HG03025 (cell line): ENCODE measurements around the gene TP53AIP1.
A peak's percentile ranks its signal among the peaks of the same experiment; 100 is the strongest.

Experiments used
- ATAC-seq: cut with Tn5 transposase; IDR thresholded peaks from one replicate; pipeline ENCODE4 v1.9.1; 2021; ENCODE audit warnings: mild to moderate bottlenecking, moderate library complexity; ENCODE audit not compliant: unreplicated experiment, low FRiP score

The TP53AIP1 gene

GRCh38 chr11:128946648-128947047 lies 4.0 kb upstream of the TP53AIP1 start:
- ATAC-seq = no peak

GRCh38 chr11:128943428-128943976 lies 831 bp upstream of the TP53AIP1 start:
- ATAC-seq = no peak

DNA sequence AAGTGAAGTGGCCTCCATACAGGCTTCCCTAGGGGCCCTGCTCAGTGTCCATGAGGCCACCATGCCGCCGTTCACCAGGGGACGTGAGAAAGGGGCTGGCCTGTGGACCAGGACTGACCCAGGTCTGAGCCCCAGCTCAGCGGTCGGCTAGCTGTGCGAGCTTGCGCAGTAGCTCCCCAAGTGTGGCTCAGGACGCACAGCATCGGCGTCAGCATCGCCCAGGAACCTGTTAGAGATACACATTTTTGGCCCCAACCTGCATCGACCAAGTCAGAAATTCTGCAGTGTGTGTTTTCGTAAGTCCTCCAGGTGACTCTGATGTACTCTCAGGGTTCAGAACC lies 429 bp downstream of the TP53AIP1 start:
- no peak for ATAC-seq

DNA sequence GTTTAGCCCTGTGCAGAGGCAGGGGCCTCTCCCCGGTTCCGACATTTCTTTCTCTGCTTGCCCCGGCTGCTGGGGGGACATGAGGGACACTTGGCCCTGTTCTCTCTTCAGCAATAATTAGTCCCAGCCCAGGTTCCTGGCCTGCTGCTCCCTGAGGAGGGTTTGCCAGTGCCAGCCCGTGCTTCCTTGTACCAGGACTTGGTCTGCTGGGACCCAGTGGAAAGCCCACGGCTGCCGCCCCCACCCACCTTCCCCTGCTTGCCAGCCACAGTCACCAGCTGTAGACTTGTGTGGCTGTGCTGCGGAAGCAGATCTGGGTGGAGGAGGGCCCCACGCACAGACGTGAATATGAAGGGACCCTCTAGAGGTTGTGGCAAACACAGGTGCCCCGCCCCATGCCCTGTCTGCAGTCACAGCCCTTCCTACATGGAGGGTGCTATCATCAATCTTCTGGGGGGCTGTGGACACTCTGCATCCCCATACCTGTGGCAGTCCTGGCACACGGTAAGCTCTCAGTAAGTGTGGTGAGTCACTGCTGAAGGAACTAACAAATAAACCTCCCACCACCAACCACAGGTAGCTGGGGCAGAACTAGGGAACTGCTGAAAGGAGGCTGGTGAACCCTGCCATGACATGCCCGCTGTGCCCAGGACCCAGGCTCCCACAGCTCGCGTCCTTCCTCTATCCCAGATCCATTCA lies 949 bp downstream of the TP53AIP1 start:
- ATAC-seq = no peak

- ATAC-seq = no peak
Measured at GRCh38 chr11:128941110-128941509, 1.6 kb downstream of the TP53AIP1 start.

DNA sequence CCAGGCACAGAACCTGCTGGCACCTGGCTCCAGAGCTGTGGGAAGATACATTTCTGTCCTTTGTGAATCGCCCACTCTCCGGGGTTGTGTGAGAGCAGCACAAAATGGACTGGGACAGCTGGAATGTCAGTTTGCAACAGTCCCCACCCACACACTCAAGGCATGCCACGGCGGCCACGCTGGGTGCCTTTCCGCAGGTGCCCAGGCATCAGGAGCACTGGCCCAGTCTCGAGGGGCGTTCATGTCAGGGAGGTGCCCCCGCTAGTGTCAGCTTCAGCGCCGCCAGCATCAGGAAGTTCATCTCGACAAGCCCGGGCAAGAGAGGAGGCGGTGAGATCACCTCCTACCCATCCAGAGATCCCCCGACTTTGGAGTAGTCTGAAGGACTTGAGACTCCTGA lies 2.1 kb downstream of the TP53AIP1 start:
- ATAC-seq = no peak

DNA sequence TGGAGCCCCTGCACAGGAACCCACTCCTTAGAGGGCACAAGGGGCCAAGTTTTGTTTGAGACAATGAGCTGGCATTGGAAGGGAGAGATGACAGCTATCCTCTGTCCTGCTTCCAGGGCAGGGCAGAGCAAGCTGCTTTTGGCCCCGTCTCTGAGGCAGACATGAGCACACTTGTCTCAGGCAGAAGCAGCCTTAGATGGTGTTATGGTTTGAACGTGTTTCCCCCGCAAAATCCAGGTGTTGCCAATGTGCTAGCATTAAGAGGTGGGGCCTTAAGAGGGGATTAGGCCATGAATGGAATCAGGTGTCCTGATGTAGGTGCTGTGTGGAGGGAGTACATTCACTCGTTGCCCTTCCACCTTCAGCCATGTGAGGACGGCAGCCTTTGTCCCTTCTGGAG lies 2.5 kb downstream of the TP53AIP1 start:
- ATAC-seq = no peak

DNA sequence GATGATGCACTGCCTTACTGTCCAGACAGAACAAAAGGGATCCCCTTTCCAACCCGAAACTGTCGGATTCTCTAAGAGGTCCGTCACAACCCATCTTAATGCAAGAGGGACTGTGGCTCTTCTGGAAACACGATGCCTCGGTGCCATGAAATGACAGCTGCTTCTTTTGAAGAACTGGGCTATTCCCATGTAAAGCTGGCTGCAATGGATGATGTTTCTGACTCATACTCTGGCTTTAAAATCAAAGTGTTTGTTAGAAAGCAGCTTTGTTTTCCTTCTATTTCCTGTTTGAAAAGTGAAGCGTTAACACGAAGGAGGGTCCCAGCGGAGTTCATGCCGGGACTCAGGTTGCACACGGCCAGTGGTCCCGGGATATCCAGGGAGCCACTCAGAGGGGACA lies 3.1 kb downstream of the TP53AIP1 start:
- no peak for ATAC-seq

GRCh38 chr11:128938156-128938885 lies 4.3 kb downstream of the TP53AIP1 start:
- no peak for ATAC-seq

DNA sequence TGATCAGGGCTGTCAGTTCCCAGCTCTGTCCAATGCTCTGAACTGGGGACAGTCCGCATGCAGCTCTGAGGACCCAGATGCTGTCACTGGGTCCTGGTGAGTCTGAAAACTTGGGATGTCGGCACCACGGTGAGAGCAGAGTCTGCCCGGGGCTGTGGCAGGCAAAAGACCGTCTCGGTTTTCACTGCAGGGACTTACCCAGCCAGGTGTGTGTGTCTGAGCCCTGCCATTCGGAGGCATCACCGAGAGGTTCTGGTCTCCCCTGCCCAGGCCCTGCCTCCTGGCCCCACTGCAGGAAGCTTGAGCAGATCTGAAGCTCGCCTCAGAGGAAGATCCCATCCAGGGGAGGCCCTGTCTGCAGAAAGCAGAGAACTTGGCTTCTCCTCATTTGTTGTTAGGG lies 5.2 kb downstream of the TP53AIP1 start:
- ATAC-seq = no peak

DNA sequence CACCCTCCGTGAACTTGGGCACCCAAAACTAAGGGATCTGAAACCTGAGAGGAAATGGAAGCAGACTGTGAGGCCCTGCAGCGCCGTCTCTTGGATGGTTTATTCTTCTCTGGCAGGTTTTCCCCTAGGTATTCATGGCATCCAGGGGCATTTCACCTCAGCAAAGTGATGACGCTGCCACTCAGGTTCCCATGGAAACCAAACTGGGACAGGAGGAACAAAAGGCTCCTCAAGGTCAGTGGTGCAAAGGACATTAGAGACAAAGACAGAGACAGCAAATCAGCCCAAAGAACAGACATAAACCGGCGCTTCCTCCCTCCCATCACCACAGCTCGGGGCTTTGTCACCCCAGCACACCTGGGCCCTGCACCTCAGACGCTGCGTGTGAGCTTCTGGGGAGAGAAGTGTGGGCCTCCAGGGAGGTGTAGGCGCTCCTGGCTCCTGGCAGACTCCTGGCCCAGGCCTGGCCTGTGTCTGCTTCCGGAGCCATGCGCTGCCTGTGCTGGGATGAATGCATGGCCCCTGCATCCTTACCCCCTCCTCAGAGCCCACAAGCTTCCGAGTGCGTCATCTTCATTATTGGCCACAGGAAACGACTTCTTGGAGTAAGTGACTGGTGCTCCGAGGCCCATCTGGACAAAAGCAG lies 5.9 kb downstream of the TP53AIP1 start:
- no peak for ATAC-seq

- ATAC-seq = no peak
Measured at GRCh38 chr11:128934926-128935325, 7.7 kb downstream of the TP53AIP1 start.

DNA sequence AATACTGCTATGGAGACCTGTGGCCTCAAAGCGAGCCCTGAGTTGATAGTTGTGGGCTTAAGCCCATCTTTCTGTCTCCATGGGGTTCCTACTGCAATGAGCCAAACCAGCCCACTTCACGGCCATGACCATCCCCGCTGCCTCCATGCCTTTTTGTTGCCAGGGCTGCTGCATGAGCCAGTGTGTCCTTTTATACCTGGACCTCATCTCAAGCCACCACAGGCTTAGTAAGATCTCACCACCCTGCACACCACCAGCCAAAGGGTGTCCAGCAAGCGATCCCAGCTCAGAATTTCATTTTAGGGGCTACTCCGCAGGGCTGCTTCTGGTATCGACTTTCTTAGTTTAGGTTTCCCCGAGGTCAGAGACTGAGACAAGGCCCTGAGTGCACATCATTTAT lies 8.3 kb downstream of the TP53AIP1 start:
- no peak for ATAC-seq

- ATAC-seq = no peak
Measured at GRCh38 chr11:128933481-128934178, 9.0 kb downstream of the TP53AIP1 start.

DNA sequence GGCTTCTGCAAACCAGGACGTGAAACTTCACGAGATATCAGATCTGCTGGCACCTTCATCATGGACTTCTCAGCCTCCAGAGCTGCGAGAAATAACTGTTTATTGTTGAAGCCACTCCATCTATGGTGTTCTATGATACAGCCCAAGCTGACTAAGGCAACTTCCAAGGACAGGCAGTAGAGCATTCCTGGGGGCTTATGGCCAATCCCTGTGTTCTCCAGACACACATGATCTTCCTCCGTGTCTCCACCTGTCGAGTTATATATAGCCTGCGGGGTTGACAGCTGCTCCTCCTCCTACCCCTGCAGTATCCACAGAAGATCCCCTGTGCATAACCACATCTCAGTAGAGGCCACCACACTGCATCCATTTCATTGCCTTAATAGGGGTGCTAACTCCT lies 11.0 kb downstream of the TP53AIP1 start:
- ATAC-seq = no peak

GRCh38 chr11:128931066-128931465 lies 11.6 kb downstream of the TP53AIP1 start:
- no peak for ATAC-seq

- no peak for ATAC-seq
Measured at GRCh38 chr11:128929991-128930390, 12.7 kb downstream of the TP53AIP1 start.

DNA sequence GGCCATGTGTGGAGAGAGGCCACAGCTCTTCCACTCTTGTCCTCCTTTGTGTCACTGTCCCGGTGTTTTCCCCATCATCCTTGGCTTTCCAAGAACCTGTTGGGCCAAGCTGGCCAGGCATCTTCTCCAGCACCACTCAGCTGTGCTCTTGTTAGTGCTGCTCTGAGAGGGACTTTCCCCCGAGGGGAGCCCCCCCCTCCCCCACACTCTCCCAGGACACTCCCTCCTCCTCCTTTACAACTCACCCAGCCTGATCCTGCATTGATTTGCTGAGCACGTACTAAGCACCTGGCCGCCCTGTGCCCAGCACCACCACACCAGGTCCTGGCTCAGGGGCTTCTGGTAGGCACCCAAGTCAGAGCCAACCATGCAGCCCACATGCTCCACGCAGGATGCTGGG lies 13.2 kb downstream of the TP53AIP1 start:
- ATAC-seq = no peak

GRCh38 chr11:128928400-128928799 lies 14.3 kb downstream of the TP53AIP1 start:
- ATAC-seq = peak; percentile 98

- ATAC-seq = no peak
Measured at GRCh38 chr11:128927683-128928336, 14.9 kb downstream of the TP53AIP1 start.

DNA sequence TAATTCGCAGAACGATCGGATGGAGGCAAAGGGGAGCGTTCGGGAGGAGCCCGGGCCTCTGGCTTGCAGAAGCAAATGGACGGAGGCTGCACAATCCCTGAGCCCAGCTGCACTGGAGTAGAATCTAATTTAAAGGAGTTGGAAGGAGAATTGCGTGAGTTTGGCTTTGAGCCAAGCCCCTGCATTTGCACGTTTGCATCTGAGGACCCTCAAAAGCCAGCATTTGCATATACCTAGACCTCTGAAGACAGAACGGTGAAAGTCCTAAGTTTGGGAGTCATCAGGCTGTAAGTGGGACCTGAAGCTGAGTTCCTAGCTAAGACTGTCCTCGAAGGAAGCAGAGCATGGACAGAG lies 15.6 kb downstream of the TP53AIP1 start:
- no peak for ATAC-seq
